ENCODE results near the gene FBH1.
"Not testable (repeated sequence)": the region's sequence is repeated elsewhere in the genome, so short reads cannot be mapped to it uniquely, and the experiment has no call there.

The FBH1 gene

GRCh38 chr10:5961405-5962100 lies 71.5 kb downstream of the FBH1 start:
- no peak for TF ChIP-seq ZNF274 (IDR thresholded peaks at IDR 0.05; ENCODE audit: low read depth, low read length)
- H3K4me3 ChIP-seq (ENCODE audit: low read length) = no peak overlapping the region

GRCh38 chr10:5962358-5962940 lies 72.4 kb downstream of the FBH1 start:
- not testable (repeated sequence) for H3K4me3 ChIP-seq (ENCODE audit: low read length)

- no peak overlapping the region for H3K4me3 ChIP-seq (ENCODE audit: low read length)
- no peak for TF ChIP-seq ZNF274 (IDR thresholded peaks at IDR 0.05; ENCODE audit: low read depth, low read length)
Observed at GRCh38 chr10:5963071-5963470, 73.0 kb downstream of the FBH1 start.

GRCh38 chr10:5963591-5963990 lies 73.5 kb downstream of the FBH1 start:
- H3K4me3 ChIP-seq (ENCODE audit: low read length) = no peak overlapping the region
- no peak for TF ChIP-seq ZNF274 (IDR thresholded peaks at IDR 0.05; ENCODE audit: low read depth, low read length)

GRCh38 chr10:5964736-5965135 lies 74.7 kb downstream of the FBH1 start:
- H3K4me3 ChIP-seq (ENCODE audit: low read length) = no peak overlapping the region
- no peak for TF ChIP-seq ZNF274 (IDR thresholded peaks at IDR 0.05; ENCODE audit: low read depth, low read length)

- no peak overlapping the region for H3K4me3 ChIP-seq (ENCODE audit: low read length)
- no peak for TF ChIP-seq ZNF274 (IDR thresholded peaks at IDR 0.05; ENCODE audit: low read depth, low read length)
Observed at GRCh38 chr10:5965266-5965665, 75.2 kb downstream of the FBH1 start.

GRCh38 chr10:5968037-5968680 lies 78.1 kb downstream of the FBH1 start:
- no peak for TF ChIP-seq ZNF274 (IDR thresholded peaks at IDR 0.05; ENCODE audit: low read depth, low read length)
- H3K4me3 ChIP-seq (ENCODE audit: low read length) = no peak overlapping the region

- no peak for TF ChIP-seq ZNF274 (IDR thresholded peaks at IDR 0.05; ENCODE audit: low read depth, low read length)
- H3K4me3 ChIP-seq (ENCODE audit: low read length) = no peak overlapping the region
Observed at GRCh38 chr10:5968681-5969453, 78.8 kb downstream of the FBH1 start.

- TF ChIP-seq ZNF274 (IDR thresholded peaks at IDR 0.05; ENCODE audit: low read depth, low read length) = no peak
- no peak overlapping the region for H3K4me3 ChIP-seq (ENCODE audit: low read length)
Observed at GRCh38 chr10:5970066-5970465, 80.0 kb downstream of the FBH1 start.

GRCh38 chr10:5970527-5970926 lies 80.5 kb downstream of the FBH1 start:
- TF ChIP-seq ZNF274 (IDR thresholded peaks at IDR 0.05; ENCODE audit: low read depth, low read length) = no peak
- no peak overlapping the region for H3K4me3 ChIP-seq (ENCODE audit: low read length)

GRCh38 chr10:5971315-5971832 lies 81.3 kb downstream of the FBH1 start:
- no peak for TF ChIP-seq ZNF274 (IDR thresholded peaks at IDR 0.05; ENCODE audit: low read depth, low read length)
- H3K4me3 ChIP-seq (ENCODE audit: low read length) = no peak overlapping the region

GRCh38 chr10:5971886-5972285 lies 81.8 kb downstream of the FBH1 start:
- no peak for TF ChIP-seq ZNF274 (IDR thresholded peaks at IDR 0.05; ENCODE audit: low read depth, low read length)
- no peak overlapping the region for H3K4me3 ChIP-seq (ENCODE audit: low read length)

- no peak overlapping the region for H3K4me3 ChIP-seq (ENCODE audit: low read length)
- TF ChIP-seq ZNF274 (IDR thresholded peaks at IDR 0.05; ENCODE audit: low read depth, low read length) = no peak
Observed at GRCh38 chr10:5973069-5973468, 83.0 kb downstream of the FBH1 start.
